SK-N-SH (cell line): Measurements from ENCODE around the gene LMAN1L.

Experiments used
- CTCF ChIP-seq: fragments of 200-600 bp; sonication (generic); IDR thresholded peaks from 2 replicates; pipeline ENCODE4 v1.6.1; 2017; ENCODE audit warnings: antibody characterized with exemption, mild to moderate bottlenecking, moderate library complexity
- GABPA ChIP-seq: IDR thresholded peaks from 2 replicates; pipeline ENCODE4 v1.4.0; 2012; ENCODE audit warnings: low read depth, mild to moderate bottlenecking
- JUND ChIP-seq: IDR thresholded peaks from 2 replicates; pipeline ENCODE4 v1.4.0; 2012
- POLR2AphosphoS5 ChIP-seq: IDR thresholded peaks from 2 replicates; pipeline ENCODE4 v1.6.1; 2012; ENCODE audit warnings: low read depth, low read length
- RAD21 ChIP-seq: IDR thresholded peaks from 2 replicates; pipeline ENCODE4 v1.6.1; 2012; ENCODE audit warnings: mild to moderate bottlenecking, low read length
- REST ChIP-seq: IDR thresholded peaks from 2 replicates; pipeline ENCODE4 v1.6.1; 2012; ENCODE audit warnings: mild to moderate bottlenecking, low read depth, low read length, moderate library complexity
- RFX5 ChIP-seq: IDR thresholded peaks from 2 replicates; pipeline ENCODE4 v1.6.1; 2012; ENCODE audit warnings: mild to moderate bottlenecking, improper control_type of control experiment, low read length
- TAF1 ChIP-seq: IDR thresholded peaks from 2 replicates; pipeline ENCODE4 v1.6.1; 2012; ENCODE audit warnings: low read depth, mild to moderate bottlenecking, low read length, moderate library complexity, borderline replicate concordance

- TF ChIP-seq TAF1 (no peak), RFX5 (no peak), CTCF (no peak), REST (no peak), POLR2AphosphoS5 (no peak), GABPA (no peak), JUND (no peak), RAD21 (no peak)
Observed at GRCh38 chr15:74845581-74845980, 32.9 kb downstream of the LMAN1L start.
